Endodermal cell (in vitro differentiated cells): ENCODE measurements around the gene PHOX2A. TPM values are rescaled to one million over a fixed set of nuclear protein-coding genes. Genes with fewer than 3 reads are reported as not detected.

ENCODE experiments used
- DNase-seq: peaks from one replicate; pipeline ENCODE4 v3.0.0-alpha.2; 2017
- H3K27ac ChIP-seq: 2 replicates; pipeline ENCODE4 v1.5.1; 2013; ENCODE audit warnings: mild to moderate bottlenecking, low read depth, low read length, moderate library complexity
- H3K27me3 ChIP-seq: 2 replicates; pipeline ENCODE4 v1.6.1; 2013; ENCODE audit warnings: mild to moderate bottlenecking, low read length, moderate library complexity; ENCODE audit not compliant: insufficient read depth, control insufficient read depth, poor library complexity, severe bottlenecking
- H3K36me3 ChIP-seq: 2 replicates; pipeline ENCODE4 v1.7.0; 2013; ENCODE audit warnings: mild to moderate bottlenecking, low read length, moderate library complexity; ENCODE audit not compliant: control insufficient read depth, insufficient read depth
- H3K4me1 ChIP-seq: one replicate; pipeline ENCODE4 v1.7.0; 2013; ENCODE audit warnings: low read length; ENCODE audit not compliant: control insufficient read depth, insufficient read depth
- H3K4me3 ChIP-seq: 2 replicates; pipeline ENCODE4 v1.5.1; 2013; ENCODE audit warnings: mild to moderate bottlenecking, low read length, moderate library complexity
- H3K9ac ChIP-seq: 2 replicates; pipeline ENCODE4 v1.6.1; 2013; ENCODE audit warnings: mild to moderate bottlenecking, low read length, moderate library complexity; ENCODE audit not compliant: poor library complexity, severe bottlenecking; ENCODE audit errors: extremely low read depth
- H3K9me3 ChIP-seq: 2 replicates; pipeline ENCODE4 v1.6.1; 2013; ENCODE audit warnings: mild to moderate bottlenecking, low read length, moderate library complexity; ENCODE audit not compliant: control insufficient read depth
- H3K27ac Mint-ChIP-seq: 2 replicates; pipeline ENCODE4 v1.8.0; 2020; ENCODE audit warnings: mixed read lengths
- H3K27me3 Mint-ChIP-seq: 2 replicates; pipeline ENCODE4 v1.8.0; 2021; ENCODE audit warnings: mild to moderate bottlenecking, mixed read lengths; ENCODE audit not compliant: insufficient read depth
- H3K36me3 Mint-ChIP-seq: 2 replicates; pipeline ENCODE4 v1.8.0; 2020; ENCODE audit warnings: low read depth, mixed read lengths
- H3K4me1 Mint-ChIP-seq: 2 replicates; pipeline ENCODE4 v1.8.0; 2020; ENCODE audit warnings: mixed read lengths
- H3K4me3 Mint-ChIP-seq: 2 replicates; pipeline ENCODE4 v1.8.0; 2020; ENCODE audit warnings: mild to moderate bottlenecking, moderate library complexity, mixed read lengths
- H3K9me3 Mint-ChIP-seq: 2 replicates; pipeline ENCODE4 v1.8.0; 2020; ENCODE audit warnings: mild to moderate bottlenecking, mixed read lengths
- WGBS, 2 experiments: methylation state at CpG; one replicate each; pipeline versions ENCODE4 v1.1.5 to v1.1.7; 2013; ENCODE audit warnings: missing lambda C conversion rate in 2 of 2, mixed read lengths in 1 of 2; ENCODE audit not compliant: insufficient coverage in 1 of 2, insufficient read length in 1 of 2; 5-methylcytosine and 5-hydroxymethylcytosine counted together
- total RNA-seq, 2 donors: library from RNA; stranded (reverse); fragmentation: NEBNext Ultra II Directional in 1 of 2; extraction: Animal tissue kit (Norgen Biotek cat#: 25700) in 1 of 2; gene quantifications; 2 replicates in 1 of 2; 3 replicates in 1 of 2; pipeline ENCODE4 v1.2.1, GENCODE V29; 2021
- TF ChIP-seq, protein P1 (sequence below): fragments of 200-600 bp; sonication (generic); conservative IDR thresholded peaks from 2 replicates; pipeline ENCODE4 v1.5.0; 2021; ENCODE audit warnings: antibody characterized with exemption, mild to moderate bottlenecking

Gene PHOX2A
- total RNA-seq, 2 donors from 2014 or later = 0.92 TPM; not detected in 1

DNA sequence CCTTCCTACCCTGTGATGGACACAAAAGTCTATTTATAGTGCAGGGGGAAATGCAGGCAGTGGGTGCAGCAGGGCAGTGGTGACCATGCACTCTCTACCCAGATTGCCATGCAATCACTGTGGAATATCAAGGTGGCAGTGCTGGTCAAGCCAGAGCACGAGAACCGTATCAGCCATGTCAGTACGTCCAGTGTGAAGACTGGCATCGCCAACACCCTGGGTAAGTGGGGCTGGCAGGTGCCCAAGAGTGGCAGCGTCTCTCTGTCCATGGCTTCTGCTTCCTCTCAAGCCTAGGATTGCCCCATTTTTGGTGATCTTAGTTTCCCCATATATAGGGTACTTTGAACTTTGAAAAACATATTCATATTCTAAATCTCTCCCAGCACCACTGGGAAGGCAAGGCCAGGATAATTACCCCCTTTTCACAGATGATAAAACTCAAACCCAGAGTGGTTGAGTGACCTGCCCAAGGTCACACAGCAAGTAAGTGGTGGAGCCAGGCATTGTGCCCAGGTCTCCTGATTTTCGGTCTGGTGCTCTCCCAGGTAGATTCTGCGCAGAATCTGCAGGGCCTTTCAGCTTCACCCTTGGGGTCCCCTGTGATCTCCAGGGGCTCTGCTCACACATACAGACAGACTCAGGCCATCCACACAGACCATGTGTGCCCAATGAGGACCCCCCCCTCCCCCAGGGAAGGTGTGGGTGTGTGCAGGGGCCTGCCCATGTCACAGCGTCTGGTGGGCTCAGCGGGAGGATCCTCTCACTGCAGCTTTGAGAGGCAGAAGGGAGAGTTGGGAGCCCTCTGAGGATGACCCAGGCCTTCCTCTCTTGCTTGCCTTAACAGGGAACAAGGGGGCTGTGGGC lies 12.3 kb downstream of the PHOX2A start:
- TF ChIP-seq, protein P1, sequence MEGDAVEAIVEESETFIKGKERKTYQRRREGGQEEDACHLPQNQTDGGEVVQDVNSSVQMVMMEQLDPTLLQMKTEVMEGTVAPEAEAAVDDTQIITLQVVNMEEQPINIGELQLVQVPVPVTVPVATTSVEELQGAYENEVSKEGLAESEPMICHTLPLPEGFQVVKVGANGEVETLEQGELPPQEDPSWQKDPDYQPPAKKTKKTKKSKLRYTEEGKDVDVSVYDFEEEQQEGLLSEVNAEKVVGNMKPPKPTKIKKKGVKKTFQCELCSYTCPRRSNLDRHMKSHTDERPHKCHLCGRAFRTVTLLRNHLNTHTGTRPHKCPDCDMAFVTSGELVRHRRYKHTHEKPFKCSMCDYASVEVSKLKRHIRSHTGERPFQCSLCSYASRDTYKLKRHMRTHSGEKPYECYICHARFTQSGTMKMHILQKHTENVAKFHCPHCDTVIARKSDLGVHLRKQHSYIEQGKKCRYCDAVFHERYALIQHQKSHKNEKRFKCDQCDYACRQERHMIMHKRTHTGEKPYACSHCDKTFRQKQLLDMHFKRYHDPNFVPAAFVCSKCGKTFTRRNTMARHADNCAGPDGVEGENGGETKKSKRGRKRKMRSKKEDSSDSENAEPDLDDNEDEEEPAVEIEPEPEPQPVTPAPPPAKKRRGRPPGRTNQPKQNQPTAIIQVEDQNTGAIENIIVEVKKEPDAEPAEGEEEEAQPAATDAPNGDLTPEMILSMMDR = no peak
- Histone ChIP-seq H3K36me3 (peaks cover 99% of the 10 kb centered on the region), H3K9me3 (no peaks in the 10 kb centered on the region), H3K9ac (no peak overlapping the region), H3K4me1 (peaks cover 5% of the 10 kb centered on the region), H3K27me3 (no peaks in the 10 kb centered on the region), H3K27ac (no peak overlapping the region), H3K4me3 (no peak overlapping the region)
- DNase-seq = peak; percentile 20
- Mint-ChIP-seq H3K27me3 (no peaks in the 10 kb centered on the region), H3K9me3 (no peaks in the 10 kb centered on the region), H3K4me3 (no peak overlapping the region), H3K36me3 (peaks cover 80% of the 10 kb centered on the region), H3K27ac (peak overlapping the region; percentile 48), H3K4me1 (peaks cover 5% of the 10 kb centered on the region)
- 90 to 94% methylated on average over 8 to 9 of the region's 9 CpGs for WGBS, 2 experiments

DNA sequence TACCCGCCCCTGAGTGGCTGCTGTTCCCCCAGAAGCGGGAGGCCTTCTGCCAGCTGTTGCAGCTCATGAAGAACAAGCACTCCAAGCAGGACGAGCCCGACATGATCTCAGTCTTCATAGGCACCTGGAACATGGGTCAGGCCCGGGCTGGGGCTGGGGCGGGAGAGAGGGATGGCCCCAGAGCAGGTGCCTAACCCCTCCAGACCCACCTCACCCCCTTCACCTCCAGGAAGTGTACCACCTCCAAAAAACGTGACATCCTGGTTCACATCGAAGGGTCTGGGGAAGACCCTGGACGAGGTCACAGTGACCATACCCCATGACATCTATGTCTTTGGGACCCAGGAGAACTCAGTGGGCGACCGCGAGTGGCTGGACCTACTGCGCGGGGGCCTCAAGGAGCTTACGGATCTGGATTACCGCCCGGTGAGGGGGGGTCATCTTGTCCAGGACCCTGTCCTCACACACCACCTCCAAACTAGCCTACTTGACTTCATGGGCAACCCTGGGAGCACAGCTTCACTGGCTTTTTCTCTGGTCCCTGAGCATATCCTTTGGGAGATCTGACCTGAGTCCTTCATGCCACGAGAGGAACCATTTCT lies 13.1 kb downstream of the PHOX2A start:
- H3K9me3 ChIP-seq = no peaks in the 10 kb centered on the region
- 93 to 94% methylated on average over 7 to 18 of the region's 18 CpGs for WGBS, 2 experiments
- H3K4me1 Mint-ChIP-seq = peaks cover 8% of the 10 kb centered on the region
- peak overlapping the region; percentile 21 for H3K27ac Mint-ChIP-seq
- peaks cover 97% of the 10 kb centered on the region for H3K36me3 ChIP-seq
- no peaks in the 10 kb centered on the region for H3K27me3 Mint-ChIP-seq
- H3K27me3 ChIP-seq = no peaks in the 10 kb centered on the region
- TF ChIP-seq, protein P1 = no peak
- peak; percentile 27 for DNase-seq
- no peak overlapping the region for H3K4me3 ChIP-seq
- no peaks in the 10 kb centered on the region for H3K9me3 Mint-ChIP-seq
- no peak overlapping the region for H3K27ac ChIP-seq
- H3K36me3 Mint-ChIP-seq = peaks cover 79% of the 10 kb centered on the region
- H3K4me3 Mint-ChIP-seq = no peak overlapping the region
- peaks cover 5% of the 10 kb centered on the region for H3K4me1 ChIP-seq
- H3K9ac ChIP-seq = no peak overlapping the region

DNA sequence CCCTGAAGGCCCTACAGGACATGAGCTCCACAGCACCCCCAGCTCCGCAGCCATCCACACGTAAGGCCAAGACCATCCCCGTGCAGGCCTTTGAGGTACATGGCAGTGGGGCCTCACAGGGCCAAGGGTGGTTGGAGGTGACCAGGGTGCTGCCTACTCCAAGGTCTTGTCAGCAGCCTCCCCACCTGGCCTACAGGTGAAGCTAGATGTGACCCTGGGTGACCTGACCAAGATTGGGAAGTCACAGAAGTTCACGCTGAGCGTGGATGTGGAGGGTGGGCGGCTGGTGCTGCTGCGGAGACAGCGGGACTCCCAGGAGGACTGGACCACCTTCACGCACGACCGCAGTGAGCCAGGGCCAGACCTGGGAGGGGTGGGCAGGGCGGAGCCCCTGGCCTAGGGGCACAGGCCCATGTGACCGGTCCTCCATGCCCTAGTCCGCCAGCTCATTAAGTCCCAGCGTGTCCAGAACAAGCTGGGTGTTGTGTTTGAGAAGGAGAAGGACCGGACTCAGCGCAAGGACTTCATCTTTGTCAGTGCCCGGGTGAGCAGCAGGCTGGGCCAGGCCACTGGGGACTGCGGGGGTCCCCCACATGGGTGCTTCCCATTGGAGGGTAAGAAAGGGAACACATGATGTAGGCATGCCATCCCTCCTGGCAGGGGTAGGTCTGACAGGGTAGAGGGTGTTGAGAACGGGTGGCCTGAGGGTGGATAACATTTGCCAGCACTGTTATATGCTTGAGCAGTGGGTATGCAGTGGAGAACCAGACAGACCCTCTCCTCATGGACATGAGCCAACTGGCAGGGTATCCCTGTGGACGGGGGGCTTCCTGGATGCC lies 13.8 kb downstream of the PHOX2A start:
- Histone ChIP-seq H3K9ac (no peak overlapping the region), H3K4me1 (peaks cover 5% of the 10 kb centered on the region), H3K9me3 (no peaks in the 10 kb centered on the region), H3K36me3 (peaks cover 91% of the 10 kb centered on the region), H3K27ac (no peak overlapping the region), H3K4me3 (no peak overlapping the region), H3K27me3 (no peaks in the 10 kb centered on the region)
- TF ChIP-seq, protein P1 = no peak
- Mint-ChIP-seq H3K36me3 (peaks cover 77% of the 10 kb centered on the region), H3K4me1 (peaks cover 13% of the 10 kb centered on the region), H3K27me3 (no peaks in the 10 kb centered on the region), H3K4me3 (no peak overlapping the region), H3K27ac (no peak overlapping the region), H3K9me3 (no peaks in the 10 kb centered on the region)
- WGBS, 2 experiments = 95 to 98% methylated on average over 9 to 21 of the region's 21 CpGs
- DNase-seq = peak; percentile 29
